HepG2 (cell line): Measurements from ENCODE around the gene KLHDC4.

ENCODE experiments used
- EP300 ChIP-seq, 3 experiments: sonication (generic) in 1 of 3; formaldehyde crosslinking in 1 of 3; IDR thresholded peaks; 2 replicates each; pipeline versions ENCODE4 v1.5.1 to v1.6.1; 2011 to 2020; ENCODE audit warnings: low read depth in 2 of 3, low read length in 2 of 3, borderline replicate concordance in 1 of 3, improper control_type of control experiment in 1 of 3, mild to moderate bottlenecking in 1 of 3, missing genetic modification reagents in 1 of 3, moderate library complexity in 1 of 3
- HES4 ChIP-seq: sonication (generic); formaldehyde crosslinking; IDR thresholded peaks from 2 replicates; pipeline ENCODE4 v1.9.0; 2021; ENCODE audit warnings: mild to moderate bottlenecking, missing genetic modification reagents, borderline replicate concordance
- HNRNPL ChIP-seq: fragments of 200-400 bp; formaldehyde crosslinking; IDR thresholded peaks from 2 replicates; pipeline ENCODE4 v1.6.1; 2017; ENCODE audit warnings: mild to moderate bottlenecking, low read depth, low read length
- MEIS1 ChIP-seq: sonication (generic); formaldehyde crosslinking; IDR thresholded peaks from 2 replicates; pipeline ENCODE4 v1.9.0; 2021; ENCODE audit warnings: mild to moderate bottlenecking, missing genetic modification reagents, moderate library complexity, borderline replicate concordance
- MYC ChIP-seq: sonication (generic); formaldehyde crosslinking; IDR thresholded peaks from 2 replicates; pipeline ENCODE4 v1.9.0; 2021; ENCODE audit warnings: missing genetic modification reagents, borderline replicate concordance
- NR1H2 ChIP-seq: sonication (generic); formaldehyde crosslinking; IDR thresholded peaks from 2 replicates; pipeline ENCODE4 v1.8.1; 2022; ENCODE audit warnings: low read depth, missing genetic modification reagents, borderline replicate concordance
- TAF1 ChIP-seq: sonication (generic); formaldehyde crosslinking; IDR thresholded peaks from 2 replicates; pipeline ENCODE4 v1.4.0; 2020; ENCODE audit warnings: missing genetic modification reagents
- ZNF510 ChIP-seq: sonication (generic); formaldehyde crosslinking; IDR thresholded peaks from 2 replicates; pipeline ENCODE4 v1.4.0; 2020; ENCODE audit warnings: low read depth, mild to moderate bottlenecking, missing genetic modification reagents
- ZNF720 ChIP-seq: sonication (generic); formaldehyde crosslinking; IDR thresholded peaks from 2 replicates; pipeline ENCODE4 v1.4.0; 2020; ENCODE audit warnings: missing genetic modification reagents

GRCh38 chr16:87664792-87665191, 101.0 kb downstream of the KLHDC4 start:
- TF ChIP-seq ZNF720, result no peak
- no peak for TF ChIP-seq HNRNPL
- no peak for TF ChIP-seq EP300 (IDR thresholded peaks at IDR 0.05; ENCODE audit: low read depth in 2 of 2, low read length in 2 of 2)
- no peak for TF ChIP-seq EP300 (CRISPR knock-in tag; IDR thresholded peaks at IDR 0.05; ENCODE audit: borderline replicate concordance)
- TF ChIP-seq TAF1 (CRISPR knock-in tag), result no peak
- TF ChIP-seq ZNF510 (CRISPR knock-in tag), result no peak
- TF ChIP-seq MYC (CRISPR knock-in tag), result no peak
- no peak for TF ChIP-seq HES4 (CRISPR knock-in tag)
- TF ChIP-seq MEIS1, result no peak
- TF ChIP-seq NR1H2 (CRISPR knock-in tag), result no peak
